H7 (cell line): ENCODE results near the gene MTHFSD. TPM values are rescaled to one million over a fixed set of nuclear protein-coding genes. Genes with fewer than 3 reads are reported as not detected.

Source experiments
- DNase-seq: peaks from one replicate; pipeline ENCODE4 v3.0.0; 2012
- H3K27me3 ChIP-seq: 2 replicates; pipeline ENCODE4 v1.6.0; 2011; ENCODE audit warnings: mild to moderate bottlenecking, low read length; ENCODE audit not compliant: control insufficient read depth, insufficient read depth
- H3K36me3 ChIP-seq: replicated peaks from 2 replicates; pipeline ENCODE4 v1.5.1; 2011; ENCODE audit warnings: low read length; ENCODE audit not compliant: control insufficient read depth, insufficient read depth
- H3K4me3 ChIP-seq: 2 replicates; pipeline ENCODE4 v1.5.1; 2011; ENCODE audit warnings: low read depth, mild to moderate bottlenecking, control low read depth, low read length, moderate library complexity; ENCODE audit not compliant: insufficient read depth
- total RNA-seq: library from RNA; depleted of rRNA; stranded (reverse); fragments of >200 nt; shearing (Covaris generic); gene quantifications from 2 replicates; pipeline ENCODE4 v1.2.3, GENCODE V29; 2014

The MTHFSD gene
- total RNA-seq, 1 experiment from 2014 or later: 15.3 TPM

DNA sequence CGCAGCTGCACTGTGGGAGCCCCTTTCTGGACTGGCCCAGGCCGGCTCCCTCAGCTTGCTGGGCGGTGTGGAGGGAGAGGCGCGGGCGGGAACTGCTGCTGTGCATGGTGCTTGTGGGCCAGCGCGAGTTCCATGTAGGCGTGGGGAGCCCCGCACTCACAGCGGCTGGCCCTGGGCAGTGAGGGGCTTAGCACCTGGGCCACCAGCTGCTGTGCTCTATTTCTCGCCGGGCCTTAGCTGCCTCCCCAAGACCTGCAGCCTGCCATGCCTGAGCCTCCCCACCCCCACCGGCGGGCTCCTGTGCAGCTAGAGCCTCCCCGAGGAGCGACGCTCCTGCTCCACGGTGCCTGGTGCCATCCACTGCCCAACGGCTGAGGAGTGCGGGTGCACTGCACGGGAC lies 1.7 kb downstream of the MTHFSD start:
- no peak for DNase-seq
- Histone ChIP-seq H3K27me3 (no peaks in the 10 kb centered on the region), H3K36me3 (no peaks in the 10 kb centered on the region), H3K4me3 (no peak overlapping the region)

DNA sequence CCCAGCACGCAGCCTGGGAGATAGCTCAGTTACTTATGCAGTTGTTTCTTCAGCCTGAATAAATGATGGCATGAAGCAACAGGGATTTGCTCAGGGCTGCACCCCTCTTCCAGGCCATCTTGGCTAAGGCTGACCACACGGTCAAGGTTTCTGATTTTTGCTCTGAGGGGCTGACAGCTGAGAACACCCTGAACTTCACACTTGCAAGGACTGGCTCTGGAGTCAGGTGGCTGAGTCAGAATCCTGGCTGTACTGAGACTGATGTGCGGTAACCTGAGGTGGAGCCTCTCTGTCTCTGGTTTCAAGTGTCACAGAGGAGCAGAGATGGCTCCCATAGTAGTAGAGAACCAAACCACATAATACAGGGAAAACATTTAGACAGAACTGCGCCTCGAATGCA lies 4.8 kb downstream of the MTHFSD start:
- DNase-seq: no peak
- Histone ChIP-seq H3K36me3 (no peaks in the 10 kb centered on the region), H3K27me3 (no peaks in the 10 kb centered on the region), H3K4me3 (no peak overlapping the region)

DNA sequence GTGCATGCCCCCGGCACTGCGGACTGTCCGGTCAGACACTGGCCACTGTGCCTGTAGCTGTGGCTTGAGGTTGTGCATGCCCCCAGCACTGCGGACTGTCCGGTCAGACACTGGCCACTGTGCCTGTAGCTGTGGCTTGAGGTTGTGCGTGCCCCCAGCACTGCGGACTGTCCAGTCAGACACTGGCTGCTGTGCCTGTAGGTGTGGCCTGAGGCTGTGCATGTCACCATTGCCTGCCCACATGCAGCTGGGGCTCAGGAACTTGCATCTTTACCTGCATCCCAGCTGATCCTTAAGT lies 5.2 kb downstream of the MTHFSD start:
- no peak overlapping the region for H3K4me3 ChIP-seq
- H3K36me3 ChIP-seq: no peaks in the 10 kb centered on the region
- H3K27me3 ChIP-seq: no peaks in the 10 kb centered on the region
- DNase-seq: no peak

DNA sequence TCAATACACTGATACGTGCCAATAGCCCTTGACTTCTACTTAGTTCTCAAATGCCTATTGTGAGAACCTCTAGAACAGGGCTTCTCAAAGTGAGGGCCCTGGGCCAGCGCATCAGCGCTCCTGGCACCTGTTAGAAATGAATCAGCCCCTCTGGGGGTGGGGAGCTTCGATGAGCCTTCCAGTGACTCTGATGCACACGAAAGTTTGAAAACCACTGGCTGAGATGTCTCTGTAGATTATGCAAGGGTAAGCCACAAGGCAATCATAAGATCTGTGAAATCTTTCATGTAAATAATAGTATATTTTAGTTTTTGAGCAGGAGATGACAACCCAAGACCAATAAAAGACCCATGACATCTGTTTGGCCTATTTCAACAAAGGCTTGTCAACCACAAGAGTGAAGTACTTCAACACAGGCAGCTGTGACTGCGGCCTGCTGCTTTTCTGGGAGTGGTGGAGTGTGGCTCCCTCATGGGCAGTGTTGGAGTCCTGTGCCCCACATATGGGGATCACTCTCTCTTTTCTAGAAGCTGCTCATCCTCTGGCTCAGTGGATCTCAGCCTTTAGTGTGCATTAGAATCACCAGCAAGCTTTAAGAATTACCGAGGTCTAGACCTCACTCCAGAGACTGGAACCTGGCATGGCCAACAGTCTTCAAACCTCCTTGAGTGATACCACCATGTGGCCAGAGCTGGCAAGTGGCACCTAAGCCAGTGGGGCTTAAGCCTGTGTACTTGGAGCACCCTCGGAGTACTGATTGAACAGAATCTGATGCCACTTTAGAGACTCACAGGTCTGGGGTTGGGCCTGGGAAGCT lies 5.8 kb downstream of the MTHFSD start:
- no peak for DNase-seq
- H3K4me3 ChIP-seq: no peak overlapping the region
- no peaks in the 10 kb centered on the region for H3K27me3 ChIP-seq
- H3K36me3 ChIP-seq: no peaks in the 10 kb centered on the region

DNA sequence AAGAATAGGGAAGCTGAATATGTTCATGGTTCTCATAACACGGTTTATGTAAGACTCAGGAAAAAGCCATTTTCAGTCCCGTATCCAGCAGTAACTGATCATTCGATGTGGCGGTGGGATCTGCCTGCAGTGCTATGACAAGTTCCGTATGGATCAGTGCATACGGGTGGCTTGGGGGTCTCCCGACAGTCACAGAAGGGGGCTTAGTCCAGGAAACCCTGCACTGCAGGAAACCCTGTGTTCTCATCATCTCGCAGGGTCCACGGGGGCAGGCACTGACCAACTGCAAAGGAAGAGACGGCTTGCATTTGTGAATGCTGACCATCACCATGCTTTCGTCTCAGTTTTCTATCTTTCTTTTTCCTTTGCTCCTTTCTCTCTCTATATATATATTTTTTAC lies 7.7 kb downstream of the MTHFSD start:
- H3K36me3 ChIP-seq: no peaks in the 10 kb centered on the region
- H3K27me3 ChIP-seq: no peaks in the 10 kb centered on the region
- no peak for DNase-seq
- no peak overlapping the region for H3K4me3 ChIP-seq

DNA sequence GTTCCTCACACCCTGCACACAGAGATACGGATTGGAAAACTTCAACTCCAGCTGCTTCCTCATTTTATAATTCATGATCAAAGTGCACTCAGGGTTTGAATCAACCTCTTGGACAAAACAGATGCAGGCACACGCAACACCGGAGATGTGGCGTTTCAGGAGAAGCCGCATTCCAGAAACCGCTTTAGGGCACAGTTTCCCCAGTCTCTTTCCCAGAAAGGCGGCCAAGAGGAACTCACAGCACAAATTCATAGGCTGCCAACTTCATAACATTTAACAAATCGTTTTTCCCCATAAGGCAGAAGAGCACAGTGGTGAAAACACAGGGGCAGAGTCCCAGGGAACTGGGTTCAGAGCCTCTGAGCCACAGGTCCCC lies 8.4 kb downstream of the MTHFSD start:
- no peaks in the 10 kb centered on the region; the same call in 1 of the 2 replicates for H3K36me3 ChIP-seq
- H3K27me3 ChIP-seq: no peaks in the 10 kb centered on the region
- no peak for DNase-seq
- H3K4me3 ChIP-seq: no peak overlapping the region

DNA sequence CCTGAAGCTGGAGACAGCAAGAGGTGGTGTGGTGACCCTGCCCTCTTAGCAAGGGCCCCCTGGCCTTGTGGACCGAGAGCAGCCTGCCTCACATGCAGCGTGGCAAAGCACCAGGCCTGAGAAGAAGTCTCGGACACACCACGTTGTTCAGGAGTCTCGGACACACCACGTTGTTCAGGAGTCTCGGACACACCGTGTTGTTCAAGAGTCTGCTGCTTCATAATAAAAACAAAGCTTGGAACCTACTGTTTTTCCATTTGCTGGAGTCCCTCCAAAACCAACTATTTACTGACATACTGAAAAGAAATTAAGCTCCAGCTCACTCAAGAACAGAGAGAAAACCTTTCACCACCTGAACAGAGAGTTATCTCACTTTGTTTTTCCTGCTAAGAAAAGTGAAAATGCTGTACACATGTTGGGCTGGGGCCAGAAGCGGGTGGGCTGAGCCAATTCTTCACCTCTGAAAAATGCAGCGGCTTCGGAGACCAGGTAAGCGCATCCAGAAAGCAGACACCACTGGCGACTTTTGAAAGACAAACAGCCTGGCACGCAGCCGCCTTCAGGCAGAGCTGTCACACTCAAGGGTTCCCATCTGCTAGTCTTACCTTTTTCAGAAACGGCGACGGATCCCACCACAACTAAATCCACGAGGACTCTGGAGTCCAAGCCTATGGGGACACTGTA lies 8.9 kb downstream of the MTHFSD start:
- no peaks in the 10 kb centered on the region; the same call in 1 of the 2 replicates for H3K36me3 ChIP-seq
- no peak for DNase-seq
- no peak overlapping the region for H3K4me3 ChIP-seq
- no peaks in the 10 kb centered on the region for H3K27me3 ChIP-seq

DNA sequence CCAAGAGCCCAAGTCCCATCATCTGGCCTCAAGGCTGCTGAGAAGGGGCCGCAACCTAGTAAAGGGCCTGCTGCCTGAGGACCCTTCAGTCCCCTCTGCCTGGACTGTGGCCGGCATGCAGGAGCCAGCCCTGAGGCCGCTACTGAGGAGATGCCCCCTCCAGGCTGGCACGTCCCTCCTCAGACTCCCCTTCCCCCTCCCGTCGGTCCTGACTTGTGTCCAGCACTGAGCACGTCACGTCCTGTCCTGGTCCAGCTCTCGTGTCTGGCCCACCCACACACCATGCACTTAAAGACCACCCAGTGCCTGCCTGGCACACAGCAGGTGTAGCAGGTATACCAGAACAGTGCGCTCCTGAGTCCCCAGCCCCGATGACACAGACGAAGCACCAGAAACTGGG lies 9.6 kb downstream of the MTHFSD start:
- no peak for DNase-seq
- no peaks in the 10 kb centered on the region; the same call in 1 of the 2 replicates for H3K36me3 ChIP-seq

DNA sequence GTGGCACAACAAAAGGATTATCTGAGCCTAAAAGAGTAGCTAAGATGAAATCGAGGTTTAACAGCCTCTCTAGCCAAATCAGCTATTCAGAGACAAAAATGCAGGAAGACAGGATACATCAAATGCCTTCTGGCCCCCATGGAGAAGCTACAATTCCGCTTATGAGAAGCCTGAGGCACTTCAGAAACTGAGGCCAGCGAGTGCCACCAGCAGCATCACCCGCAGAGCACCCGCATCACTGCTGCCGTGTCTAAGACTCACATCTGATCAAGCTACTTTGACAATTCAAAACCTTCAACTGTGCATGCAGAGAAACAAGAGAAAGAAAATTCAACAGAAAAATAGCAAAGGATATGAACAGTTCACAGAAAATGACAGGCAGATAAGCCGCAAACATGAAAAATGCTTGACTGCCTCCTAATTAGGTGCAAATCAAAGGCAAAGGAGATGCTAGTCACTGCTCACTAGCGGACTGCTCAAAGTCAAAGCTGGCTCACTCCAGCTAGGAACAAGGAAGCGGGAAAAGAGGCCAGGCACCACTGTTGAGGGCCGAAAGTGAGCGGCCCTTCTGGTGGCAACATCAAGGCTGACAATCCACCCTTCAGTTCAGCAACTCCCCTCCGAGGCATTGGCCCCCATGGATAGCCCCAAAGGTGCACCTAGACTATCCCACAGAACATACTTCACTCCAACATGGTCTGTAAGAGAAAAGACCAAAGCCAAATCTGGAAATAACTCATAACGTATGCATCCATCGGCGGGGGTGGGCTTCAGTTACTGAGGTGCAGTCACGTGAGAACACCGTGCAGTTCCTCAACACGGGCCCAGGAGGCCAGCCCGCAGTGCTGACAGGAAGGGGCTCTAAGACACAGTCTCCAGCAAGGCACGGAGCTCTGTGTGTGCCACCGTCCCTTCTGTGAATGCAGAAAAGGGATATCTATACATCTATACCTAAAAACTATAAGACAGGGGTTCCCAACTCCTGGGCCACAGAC lies 12.0 kb downstream of the MTHFSD start:
- no peaks in the 10 kb centered on the region; the same call in 1 of the 2 replicates for H3K36me3 ChIP-seq
- no peak for DNase-seq

More for the DNA sequence above, 9.6 kb downstream of the MTHFSD start:
- Histone ChIP-seq H3K4me3 (no peak overlapping the region), H3K27me3 (no peaks in the 10 kb centered on the region)

DNA sequence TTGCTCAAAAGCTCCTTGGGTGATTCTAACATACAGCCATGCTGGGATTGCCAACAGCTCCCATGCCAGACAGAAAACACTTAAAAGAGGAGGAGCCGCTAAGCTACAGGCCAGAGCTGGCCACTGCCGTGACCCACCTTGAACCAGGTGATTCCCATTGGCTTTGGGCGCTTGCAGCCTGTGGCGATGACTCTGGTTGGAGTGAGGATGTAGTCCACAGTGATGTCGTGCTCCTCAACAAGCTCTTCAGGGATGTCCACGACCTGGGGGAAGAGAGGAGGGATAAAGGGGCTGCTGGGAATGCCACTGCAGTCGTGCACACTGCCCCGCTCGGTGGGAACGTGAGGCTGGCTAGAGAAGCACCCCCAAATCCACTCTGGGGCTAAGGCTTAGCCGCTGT lies 13.5 kb downstream of the MTHFSD start:
- Histone ChIP-seq H3K36me3 (no peaks in the 10 kb centered on the region; the same call in 1 of the 2 replicates), H3K27me3 (no peaks in the 10 kb centered on the region), H3K4me3 (no peak overlapping the region)
- DNase-seq: no peak

More for the DNA sequence above, 12.0 kb downstream of the MTHFSD start:
- H3K4me3 ChIP-seq: no peak overlapping the region
- H3K27me3 ChIP-seq: no peaks in the 10 kb centered on the region

DNA sequence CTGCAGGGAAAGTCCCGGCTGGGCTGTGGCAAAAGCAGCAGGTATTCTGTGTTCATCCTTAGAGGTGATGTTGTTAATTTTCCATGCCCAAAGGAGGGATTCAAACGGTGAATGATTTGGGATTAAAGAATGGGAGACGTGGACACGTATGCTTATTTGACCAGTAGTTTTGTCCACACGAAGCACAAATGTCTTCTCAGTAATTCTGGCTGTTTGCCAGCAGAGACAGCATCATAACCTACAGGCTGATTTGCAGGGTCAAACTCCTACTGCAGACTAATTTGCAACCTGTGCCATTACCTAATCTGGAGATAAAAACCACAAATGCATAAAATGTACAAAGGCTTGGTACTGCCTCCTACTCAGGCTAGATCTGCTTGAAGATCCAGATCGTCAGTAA lies 14.1 kb downstream of the MTHFSD start:
- H3K27me3 ChIP-seq: no peaks in the 10 kb centered on the region
- DNase-seq: no peak
- no peaks in the 10 kb centered on the region; the same call in 1 of the 2 replicates for H3K36me3 ChIP-seq
- no peak overlapping the region for H3K4me3 ChIP-seq

DNA sequence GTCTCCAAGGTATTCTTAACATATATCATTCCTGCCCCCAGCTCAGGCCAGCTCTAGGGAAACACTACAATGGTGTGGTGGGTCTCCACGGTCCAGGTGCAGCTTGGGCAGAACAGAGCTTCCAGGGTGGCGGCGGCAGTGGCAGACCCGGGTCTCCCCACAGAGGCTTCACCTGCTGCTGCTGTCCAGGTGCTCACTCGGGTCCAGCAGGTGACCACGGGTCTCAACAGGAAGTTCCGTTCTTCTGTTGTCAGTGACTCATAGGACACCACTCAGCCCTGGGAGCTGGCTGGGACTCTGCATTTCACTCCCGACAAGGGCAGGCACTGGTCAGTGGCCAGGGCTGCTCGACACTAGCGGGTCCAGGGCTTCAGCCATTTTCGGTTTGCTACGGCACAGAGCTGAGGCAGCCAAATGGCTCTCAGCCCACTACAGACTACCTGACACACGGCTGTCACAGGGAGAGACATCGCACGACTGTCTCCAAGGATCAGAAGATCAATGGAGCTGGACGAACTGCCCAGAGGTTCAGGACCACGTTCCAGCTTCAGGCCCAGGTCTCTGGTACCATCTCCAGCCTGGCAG lies 16.7 kb downstream of the MTHFSD start:
- no peak for DNase-seq
- H3K36me3 ChIP-seq: no peaks in the 10 kb centered on the region; the same call in 1 of the 2 replicates
- H3K4me3 ChIP-seq: no peak overlapping the region
- H3K27me3 ChIP-seq: no peaks in the 10 kb centered on the region

DNA sequence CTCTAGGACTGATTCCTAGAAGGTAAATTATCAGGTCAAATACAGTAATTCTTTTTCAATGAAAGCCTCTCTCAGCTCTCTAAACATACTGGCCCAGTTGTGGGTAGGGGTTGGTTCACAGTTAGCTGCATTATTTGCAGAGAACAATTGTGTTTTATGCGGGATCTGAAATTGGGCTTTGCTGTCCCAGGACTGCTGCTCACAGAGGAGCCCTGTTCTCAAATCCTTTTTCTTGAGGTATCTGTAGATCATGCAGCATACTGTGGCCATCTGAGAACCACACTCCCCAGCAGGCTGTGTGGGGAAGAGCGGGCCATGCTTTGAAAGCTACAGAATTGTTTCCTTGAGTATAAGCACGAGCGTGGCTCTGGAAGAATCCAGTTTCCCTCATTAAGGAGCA lies 17.5 kb downstream of the MTHFSD start:
- Histone ChIP-seq H3K4me3 (no peak overlapping the region), H3K36me3 (no peaks in the 10 kb centered on the region; the same call in 1 of the 2 replicates), H3K27me3 (no peaks in the 10 kb centered on the region)
- DNase-seq: no peak

DNA sequence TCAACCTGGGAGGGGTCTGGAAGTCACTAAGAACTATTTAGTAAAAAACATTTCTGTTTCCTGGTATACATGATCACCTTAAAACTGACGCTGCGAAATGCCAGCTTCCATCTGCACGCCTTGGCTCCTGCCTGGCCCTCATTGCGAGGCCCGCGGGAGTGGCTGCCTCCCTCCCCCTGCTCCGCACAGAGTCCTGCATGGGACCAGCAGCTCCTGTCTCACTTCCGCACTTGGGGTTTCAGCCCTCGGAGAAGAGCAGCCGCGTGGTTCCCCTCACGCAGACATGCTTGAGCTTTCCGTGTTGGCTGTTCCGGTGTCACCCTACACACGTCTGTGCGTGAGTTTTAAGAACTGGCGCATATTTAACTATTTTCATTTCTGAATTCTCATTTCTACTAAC lies 18.4 kb downstream of the MTHFSD start:
- DNase-seq: no peak
- no peaks in the 10 kb centered on the region; the same call in 1 of the 2 replicates for H3K36me3 ChIP-seq
- H3K27me3 ChIP-seq: no peaks in the 10 kb centered on the region
- no peak overlapping the region for H3K4me3 ChIP-seq
